Pancreas (tissue), 10 donors: ENCODE results near the gene ELOVL5. TPM values are rescaled to one million over a fixed set of nuclear protein-coding genes. Genes with fewer than 3 reads are reported as not detected.
A peak's percentile ranks its signal among the peaks of the same experiment; 100 is the strongest.

ENCODE experiments used
- ATAC-seq, 4 donors: fragments of 200-7000 bp; cut with Tn5 transposase; one replicate each; pipeline versions ENCODE4 v1.8.0 to v1.9.1; 2020; ENCODE audit warnings: mild to moderate bottlenecking in 4 of 4, moderate library complexity in 4 of 4
- DNase-seq, 6 donors: peaks; one replicate each; pipeline ENCODE4 v3.0.0-alpha.2; 2020
- FAIRE-seq: peaks from 2 replicates; lab custom pipeline; 2012; peaks lifted over from hg19 to GRCh38; lab: Jason Lieb, UNC
- H3K27ac ChIP-seq, 4 donors: fragments of 200-600 bp; sonication (generic); 1 replicate in 3 of 4; 2 replicates in 1 of 4; pipeline versions ENCODE4 v1.5.0 to v1.8.0; 2020
- H3K27me3 ChIP-seq, 4 donors: fragments of 200-600 bp; one replicate each; pipeline ENCODE4 v1.8.0; 2021
- H3K36me3 ChIP-seq, 3 donors: fragments of 200-600 bp; sonication (generic) in 1 of 3; one replicate each; pipeline versions ENCODE4 v1.5.0 to v1.8.0; 2020 to 2021
- H3K4me1 ChIP-seq, 3 donors: fragments of 200-600 bp; one replicate each; pipeline ENCODE4 v1.8.0; 2021
- H3K4me3 ChIP-seq, 4 donors: fragments of 200-600 bp; sonication (generic) in 2 of 4; one replicate each; pipeline versions ENCODE4 v1.5.0 to v1.8.0; 2020 to 2021
- H3K9me3 ChIP-seq, 4 donors: fragments of 200-600 bp; one replicate each; pipeline ENCODE4 v1.8.0; 2021
- CTCF ChIP-seq, 4 donors: fragments of 200-600 bp; sonication (generic) in 3 of 4; IDR thresholded peaks; one replicate each; pipeline versions ENCODE4 v1.5.0 to v1.8.0; 2021; ENCODE audit warnings: antibody characterized with exemption in 4 of 4
- WGBS, 2 donors: extraction: QIAGEN DNeasy Blood & Tissue Kit; methylation state at CpG; one replicate each; pipeline ENCODE4 v1.1.7; 2013; 5-methylcytosine and 5-hydroxymethylcytosine counted together
- intact Hi-C, 3 donors: fragments of 100-400 bp; cut with DNase I; formaldehyde crosslinking; loops; one replicate each; pipeline versions ENCODE4 v1.11.1 to v1.14.2; 2022
- polyA plus RNA-seq, 2 donors: library from polyadenylated mRNA; stranded (reverse); fragments of 200-250 nt; gene quantifications; one replicate each; pipeline ENCODE4 v1.2.3, GENCODE V29; 2013
- total RNA-seq, 6 donors: library from RNA; stranded (reverse); fragmentation: NEBNext Ultra II Directional in 4 of 6; extraction: Animal tissue kit (Norgen Biotek cat#: 25700) in 4 of 6; gene quantifications; one replicate each; pipeline versions ENCODE4 v1.2.1 to v1.2.4, GENCODE V29; 2021 to 2023
- donor health status: healthy with polysubstance abuse.
- donor health status: DM: no; HTN: no; CAD: no; lungs with moderate emphysema.
- donor health status: DM: no; HTN: no; CAD: no.
- donor health status: control.
- donor health status: control.
- donor health status: Bipolar disorder and iron deficiency.
- donor health status: DM: yes; HTN: yes; CAD: no.
- donor health status: DM: no; HTN: no; CAD: no.
- donor health status: DM: no; HTN: no; CAD: no.
- donor health status: DM: yes; HTN: yes; CAD: no.

The ELOVL5 gene
- total and polyA plus RNA-seq, 8 donors, result 2.8 to 21.2 (median 11.2) TPM

GRCh38 chr6:53258076-53258773, 90.5 kb downstream of the ELOVL5 start:
- H3K27me3 ChIP-seq, result no peaks in the 10 kb centered on the region
- no peaks in the 10 kb centered on the region for H3K36me3 ChIP-seq
- H3K4me3 ChIP-seq, result no peak overlapping the region
- H3K4me1 ChIP-seq, result no peaks in the 10 kb centered on the region
- 95% methylated on average over 2 of the region's 2 CpGs for WGBS, 2 donors
- TF ChIP-seq CTCF (IDR thresholded peaks at IDR 0.05), result no peak
- ATAC-seq (no peak), FAIRE-seq (no peak), DNase-seq (no peak)
- intact Hi-C loops, result no loop called here
- H3K9me3 ChIP-seq, result no peaks in the 10 kb centered on the region
- no peak overlapping the region for H3K27ac ChIP-seq

- TF ChIP-seq CTCF (IDR thresholded peaks at IDR 0.05), result no peak
- Histone ChIP-seq H3K27ac (no peak overlapping the region), H3K4me1 (no peaks in the 10 kb centered on the region), H3K36me3 (no peaks in the 10 kb centered on the region), H3K27me3 (no peaks in the 10 kb centered on the region), H3K4me3 (no peak overlapping the region), H3K9me3 (no peaks in the 10 kb centered on the region)
- ATAC-seq (no peak), DNase-seq (no peak), FAIRE-seq (no peak)
- WGBS, 2 donors, result 54 to 56% methylated on average over 2 of the region's 2 CpGs
- intact Hi-C loops, result no loop called here
Observed at GRCh38 chr6:53257533-53257932, 91.2 kb downstream of the ELOVL5 start.

DNA sequence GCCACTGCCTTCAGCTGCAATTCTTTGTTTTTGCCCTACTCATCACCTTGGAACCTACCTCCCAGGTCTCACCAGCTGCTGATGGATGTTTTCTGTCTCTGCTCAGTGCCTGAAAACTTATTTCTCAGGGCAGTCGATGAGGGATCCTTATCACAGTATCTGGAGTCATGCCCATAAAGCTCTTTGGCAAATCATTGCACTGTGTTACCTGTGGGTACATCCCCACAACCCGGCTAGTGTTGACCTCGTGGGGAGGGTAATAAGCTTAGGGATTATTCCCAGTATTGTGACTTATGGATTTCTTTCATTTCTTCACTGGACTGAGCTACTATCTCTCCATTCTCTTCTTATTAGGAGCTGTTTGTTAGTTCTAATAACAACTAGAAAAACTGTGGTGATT, 91.7 kb downstream of the ELOVL5 start:
- Histone ChIP-seq H3K36me3 (no peaks in the 10 kb centered on the region), H3K27me3 (no peaks in the 10 kb centered on the region), H3K4me1 (no peaks in the 10 kb centered on the region), H3K9me3 (no peaks in the 10 kb centered on the region), H3K27ac (no peak overlapping the region), H3K4me3 (no peak overlapping the region)
- ATAC-seq (peak in 1 of 4 donors; percentile 24), FAIRE-seq (no peak), DNase-seq (no peak)
- no peak for TF ChIP-seq CTCF (IDR thresholded peaks at IDR 0.05)
- intact Hi-C loops, result no loop called here
- 21 to 33% methylated on average over 3 of the region's 3 CpGs for WGBS, 2 donors

GRCh38 chr6:53252177-53252692, 96.5 kb downstream of the ELOVL5 start:
- H3K36me3 ChIP-seq, result no peaks in the 10 kb centered on the region
- H3K4me3 ChIP-seq, result no peak overlapping the region
- 57 to 58% methylated on average over 3 of the region's 3 CpGs for WGBS, 2 donors
- no peaks in the 10 kb centered on the region for H3K27me3 ChIP-seq
- H3K9me3 ChIP-seq, result no peaks in the 10 kb centered on the region
- H3K27ac ChIP-seq, result no peak overlapping the region
- no peak for TF ChIP-seq CTCF (IDR thresholded peaks at IDR 0.05)
- H3K4me1 ChIP-seq, result no peaks in the 10 kb centered on the region
- DNase-seq (no peak), FAIRE-seq (no peak), ATAC-seq (no peak)
- intact Hi-C loops, result no loop called here

DNA sequence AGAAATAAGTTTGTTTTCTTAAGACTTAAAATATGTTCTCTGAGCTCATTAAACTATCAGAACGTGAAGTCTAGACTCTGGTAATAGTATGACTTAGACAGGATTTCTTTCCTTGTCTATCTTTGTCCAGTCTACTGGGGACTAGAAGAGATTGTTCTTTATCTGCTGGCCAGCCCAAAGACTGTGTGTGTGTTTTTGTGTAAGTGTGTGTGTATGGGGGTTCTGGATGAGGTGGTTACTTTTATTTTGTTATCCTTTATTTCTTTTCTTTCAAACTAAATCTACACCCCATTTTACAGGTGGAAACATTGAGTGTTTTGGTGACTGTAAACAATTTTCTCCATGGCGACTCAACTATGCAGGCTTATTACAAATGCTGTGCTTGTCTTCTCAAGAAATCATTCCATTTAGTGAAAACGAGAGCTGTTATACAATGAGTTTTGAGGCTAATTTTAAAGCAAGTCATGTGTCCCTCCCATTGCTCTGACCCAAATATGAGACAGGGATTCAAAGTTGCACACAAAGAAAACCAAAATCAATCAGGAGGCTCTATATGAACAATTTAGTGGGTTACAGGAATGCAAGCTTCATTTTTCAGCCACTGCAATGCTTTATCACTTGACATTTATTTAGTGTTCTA, 97.6 kb downstream of the ELOVL5 start:
- no peak for TF ChIP-seq CTCF (IDR thresholded peaks at IDR 0.05)
- Histone ChIP-seq H3K4me3 (no peak overlapping the region), H3K9me3 (no peaks in the 10 kb centered on the region), H3K36me3 (no peaks in the 10 kb centered on the region), H3K27ac (no peak overlapping the region), H3K27me3 (no peaks in the 10 kb centered on the region), H3K4me1 (no peaks in the 10 kb centered on the region)
- no peak for ATAC-seq
- 77 to 88% methylated on average over 3 of the region's 3 CpGs for WGBS, 2 donors
- FAIRE-seq, result no peak
- intact Hi-C loops, result no loop called here
- no peak for DNase-seq
